Upper lobe of left lung (tissue), 6 donors: ENCODE data around the gene DPP9. TPM values are rescaled to one million over a fixed set of nuclear protein-coding genes. Genes with fewer than 3 reads are reported as not detected.

Source experiments
- ATAC-seq, 2 donors: fragments of 200-7000 bp; cut with Tn5 transposase; one replicate each; pipeline ENCODE4 v1.9.1; 2022; ENCODE audit warnings: mild to moderate bottlenecking in 2 of 2, moderate library complexity in 2 of 2; ENCODE audit not compliant: low FRiP score in 2 of 2
- DNase-seq, 2 donors: peaks; one replicate each; pipeline ENCODE4 v3.0.0-alpha.2; 2019 to 2020
- H3K27ac ChIP-seq, 4 donors: fragments of 200-600 bp; sonication (generic); one replicate each; pipeline ENCODE4 v1.5.1; 2016 to 2019
- H3K27me3 ChIP-seq, 4 donors: fragments of 200-600 bp; sonication (generic); one replicate each; pipeline ENCODE4 v1.5.1; 2017 to 2019
- H3K36me3 ChIP-seq, 4 donors: fragments of 200-600 bp; sonication (generic); one replicate each; pipeline ENCODE4 v1.5.1; 2016 to 2019
- H3K4me1 ChIP-seq, 4 donors: fragments of 200-600 bp; sonication (generic); one replicate each; pipeline ENCODE4 v1.5.1; 2018 to 2019
- H3K4me3 ChIP-seq, 4 donors: fragments of 200-600 bp; sonication (generic); one replicate each; pipeline ENCODE4 v1.5.1; 2017 to 2019; ENCODE audit warnings: mild to moderate bottlenecking in 2 of 4, moderate library complexity in 1 of 4
- H3K9me3 ChIP-seq, 4 donors: fragments of 200-600 bp; sonication (generic); one replicate each; pipeline ENCODE4 v1.5.1; 2018 to 2019
- CTCF ChIP-seq, 6 experiments: fragments of 450-650 bp in 4 of 6; fragments of 200-600 bp in 2 of 6; sonication (generic) in 2 of 6; IDR thresholded peaks; one replicate each; pipeline ENCODE4 v1.5.1; 2016 to 2019; ENCODE audit warnings: antibody characterized with exemption in 6 of 6
- EP300 ChIP-seq, 4 donors: sonication (generic); formaldehyde crosslinking; IDR thresholded peaks; one replicate each; pipeline ENCODE4 v1.5.1; 2017; ENCODE audit warnings: antibody characterized with exemption in 4 of 4, control low read depth in 2 of 4
- POLR2A ChIP-seq, 4 donors: fragments of 450-650 bp; IDR thresholded peaks; one replicate each; pipeline ENCODE4 v1.5.1; 2016 to 2017; ENCODE audit warnings: antibody characterized with exemption in 4 of 4, mild to moderate bottlenecking in 2 of 4
- POLR2AphosphoS5 ChIP-seq, 2 donors: sonication (generic); formaldehyde crosslinking; IDR thresholded peaks; one replicate each; pipeline ENCODE4 v1.5.1; 2017; ENCODE audit warnings: antibody characterized with exemption in 2 of 2
- WGBS, 2 donors: methylation state at CpG; one replicate each; pipeline ENCODE4 v1.1.5; 2017 to 2018; 5-methylcytosine and 5-hydroxymethylcytosine counted together
- total RNA-seq, 6 donors: library from RNA; depleted of rRNA in 4 of 6; stranded (reverse); fragments of >200 nt in 4 of 6; gene quantifications; one replicate each; pipeline versions ENCODE4 v1.1.0 to v1.2.1, GENCODE V29; 2016 to 2021
- donor health status: DM: no; HTN: no; CAD: no; lungs with moderate emphysema.
- donor health status: DM: no; HTN: yes; CAD: no; lungs with severe emphysema.

Gene DPP9
- total RNA-seq, 6 donors from 2014 or later, result 55.1 to 255 (median 89.0) TPM

DNA sequence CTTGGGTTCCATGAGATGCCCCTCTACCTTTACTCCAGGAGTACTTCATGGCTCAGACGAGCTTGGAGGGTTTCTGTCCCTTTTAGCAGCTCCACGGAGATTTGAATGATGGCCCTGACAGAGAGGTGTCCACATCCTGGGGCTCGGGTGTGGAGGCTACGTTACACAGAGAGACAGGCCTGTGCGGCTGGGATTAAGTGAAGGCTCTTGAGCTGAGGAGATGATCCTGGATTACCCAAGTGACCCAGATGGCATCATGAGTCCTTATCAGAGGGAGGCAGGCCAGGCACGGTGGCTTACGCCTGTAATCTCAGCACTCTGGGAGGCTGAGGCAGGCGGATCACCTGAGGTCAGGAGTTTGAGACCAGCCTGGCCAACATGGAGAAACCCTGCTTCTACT is 12.4 kb downstream of the DPP9 start:
- ATAC-seq (no peak), DNase-seq (no peak)
- Histone ChIP-seq H3K27me3 (no peaks in the 10 kb centered on the region), H3K4me1 (peaks cover 23 to 51% (median 37%) of the 10 kb centered on the region in 4 donors), H3K4me3 (no peak overlapping the region), H3K36me3 (peaks cover 17 to 79% (median 49%) of the 10 kb centered on the region in 4 donors), H3K9me3 (no peaks in the 10 kb centered on the region), H3K27ac (no peak overlapping the region)
- TF ChIP-seq POLR2AphosphoS5 (IDR thresholded peaks at IDR 0.05) (no peak), EP300 (IDR thresholded peaks at IDR 0.05) (no peak), POLR2A (IDR thresholded peaks at IDR 0.05) (no peak), CTCF (IDR thresholded peaks at IDR 0.05) (no peak)
- WGBS, 2 donors, result 98 to 100% methylated on average over 1 to 8 of the region's 8 CpGs

- H3K27ac ChIP-seq, result peak overlapping the region in 3 of 4 donors; percentile 66 to 73 (median 67)
These were observed 13.4 kb downstream of the DPP9 start for GRCh38 chr19:4710281-4710600.

GRCh38 chr19:4709440-4710280 is 14.0 kb downstream of the DPP9 start:
- peak overlapping the region in 3 of 4 donors; percentile 66 to 73 (median 67) for H3K27ac ChIP-seq

More at GRCh38 chr19:4710281-4710600, 13.4 kb downstream of the DPP9 start:
- ATAC-seq, result no peak
- no peak overlapping the region for H3K4me3 ChIP-seq
- peaks cover 17 to 77% (median 48%) of the 10 kb centered on the region in 4 donors for H3K36me3 ChIP-seq
- 87 to 95% methylated on average over 5 to 16 of the region's 16 CpGs for WGBS, 2 donors
- TF ChIP-seq POLR2AphosphoS5 (IDR thresholded peaks at IDR 0.05) (no peak), POLR2A (IDR thresholded peaks at IDR 0.05) (no peak), EP300 (IDR thresholded peaks at IDR 0.05) (no peak)
- DNase-seq, result no peak
- H3K9me3 ChIP-seq, result no peaks in the 10 kb centered on the region
- no peaks in the 10 kb centered on the region for H3K27me3 ChIP-seq
- H3K4me1 ChIP-seq, result peaks cover 26 to 43% (median 37%) of the 10 kb centered on the region in 4 donors

GRCh38 chr19:4707956-4708650 is 15.5 kb downstream of the DPP9 start:
- Histone ChIP-seq H3K27me3 (no peaks in the 10 kb centered on the region), H3K27ac (peak overlapping the region in 3 of 4 donors; percentile 31 to 73 (median 67)), H3K4me3 (no peak overlapping the region), H3K4me1 (peaks cover 26 to 44% (median 30%) of the 10 kb centered on the region in 4 donors), H3K36me3 (peaks cover 19 to 79% (median 49%) of the 10 kb centered on the region in 4 donors), H3K9me3 (no peaks in the 10 kb centered on the region)
- 81 to 86% methylated on average over 9 to 10 of the region's 10 CpGs for WGBS, 2 donors
- TF ChIP-seq POLR2AphosphoS5 (IDR thresholded peaks at IDR 0.05) (no peak), POLR2A (IDR thresholded peaks at IDR 0.05) (no peak), EP300 (IDR thresholded peaks at IDR 0.05) (no peak), CTCF (IDR thresholded peaks at IDR 0.05) (no peak)
- DNase-seq (no peak), ATAC-seq (peak in 1 of 2 donors; percentile 9)

More at GRCh38 chr19:4709440-4710280, 14.0 kb downstream of the DPP9 start:
- Histone ChIP-seq H3K9me3 (no peaks in the 10 kb centered on the region), H3K4me1 (peaks cover 26 to 45% (median 34%) of the 10 kb centered on the region in 4 donors), H3K27me3 (no peaks in the 10 kb centered on the region), H3K36me3 (peaks cover 17 to 79% (median 49%) of the 10 kb centered on the region in 4 donors), H3K4me3 (no peak overlapping the region)
- 76 to 80% methylated on average over 17 to 20 of the region's 20 CpGs for WGBS, 2 donors
- ATAC-seq (no peak), DNase-seq (no peak)
- TF ChIP-seq CTCF (IDR thresholded peaks at IDR 0.05), result no peak
- TF ChIP-seq POLR2A (IDR thresholded peaks at IDR 0.05), result no peak
- TF ChIP-seq EP300 (IDR thresholded peaks at IDR 0.05), result no peak
- no peak for TF ChIP-seq POLR2AphosphoS5 (IDR thresholded peaks at IDR 0.05)

DNA sequence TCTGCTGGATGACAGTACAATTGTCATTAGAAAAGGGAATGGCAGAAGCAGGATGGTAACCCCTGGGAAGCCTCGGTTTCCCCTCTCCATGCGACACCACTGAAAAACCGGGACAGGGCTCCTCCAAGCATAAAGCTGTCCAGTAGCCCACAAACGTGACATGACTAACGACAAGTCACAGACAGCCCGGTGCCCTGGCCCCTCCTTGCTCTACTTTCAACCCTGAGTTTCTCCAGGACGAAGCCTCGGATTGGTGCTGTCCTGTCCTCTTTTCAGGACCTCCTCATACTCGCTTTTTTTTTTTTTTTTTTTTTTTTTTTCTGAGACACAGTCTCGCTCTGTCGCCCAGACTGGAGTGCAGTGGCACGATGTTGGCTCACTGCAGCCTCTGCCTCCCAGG is 16.3 kb downstream of the DPP9 start:
- TF ChIP-seq POLR2A (IDR thresholded peaks at IDR 0.05) (no peak), CTCF (IDR thresholded peaks at IDR 0.05) (no peak), EP300 (IDR thresholded peaks at IDR 0.05) (no peak), POLR2AphosphoS5 (IDR thresholded peaks at IDR 0.05) (no peak)
- Histone ChIP-seq H3K9me3 (no peaks in the 10 kb centered on the region), H3K27ac (peak overlapping the region in 2 of 4 donors; percentile 7 to 73), H3K4me3 (no peak overlapping the region), H3K36me3 (peaks cover 15 to 79% (median 47%) of the 10 kb centered on the region in 4 donors), H3K27me3 (no peaks in the 10 kb centered on the region), H3K4me1 (peaks cover 26 to 47% (median 30%) of the 10 kb centered on the region in 4 donors)
- WGBS, 2 donors, result 79 to 90% methylated on average over 12 of the region's 12 CpGs
- ATAC-seq (no peak), DNase-seq (no peak)
